ENCODE results near the gene AQP1.

DNA sequence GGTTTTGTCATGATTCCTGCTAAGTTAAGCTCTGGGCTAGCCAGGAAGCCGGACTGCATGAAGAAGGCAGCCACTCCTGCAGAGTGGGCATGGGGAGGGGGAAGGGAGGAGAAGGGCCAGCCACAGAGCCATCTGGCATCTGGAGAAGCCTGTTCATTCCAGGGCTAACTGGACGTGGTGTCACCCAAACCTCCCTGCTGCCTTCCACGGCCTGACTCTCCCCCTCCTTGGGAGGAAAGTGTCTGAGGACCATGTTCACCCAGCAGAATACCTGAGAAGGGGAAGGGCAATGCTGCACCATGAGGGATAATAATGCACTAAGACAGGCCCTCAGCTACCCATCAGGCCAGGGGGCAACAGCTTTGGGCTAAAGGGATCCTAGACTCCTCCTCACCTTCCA, 15.4 kb downstream of the AQP1 start:
- no peak for TF ChIP-seq ARNTL (CRISPR knock-in tag; IDR thresholded peaks at IDR 0.05; ENCODE audit: borderline replicate concordance, low read depth)
- TF ChIP-seq CSDC2 (CRISPR knock-in tag; IDR thresholded peaks at IDR 0.05), result no peak
- no peak for TF ChIP-seq TOX (CRISPR knock-in tag; IDR thresholded peaks at IDR 0.05; ENCODE audit: borderline replicate concordance)
